Panc1 (cell line): ENCODE measurements around the gene SERPINF2.

Experiments used
- POLR2AphosphoS5 ChIP-seq: IDR thresholded peaks from 2 replicates; pipeline ENCODE4 v1.6.1; 2012; ENCODE audit warnings: mild to moderate bottlenecking, low read depth, low read length, moderate library complexity
- TF ChIP-seq, protein P1 (sequence below): fragments of 450-650 bp; IDR thresholded peaks from 2 replicates; pipeline ENCODE4 v1.5.1; 2017; ENCODE audit warnings: mild to moderate bottlenecking

DNA sequence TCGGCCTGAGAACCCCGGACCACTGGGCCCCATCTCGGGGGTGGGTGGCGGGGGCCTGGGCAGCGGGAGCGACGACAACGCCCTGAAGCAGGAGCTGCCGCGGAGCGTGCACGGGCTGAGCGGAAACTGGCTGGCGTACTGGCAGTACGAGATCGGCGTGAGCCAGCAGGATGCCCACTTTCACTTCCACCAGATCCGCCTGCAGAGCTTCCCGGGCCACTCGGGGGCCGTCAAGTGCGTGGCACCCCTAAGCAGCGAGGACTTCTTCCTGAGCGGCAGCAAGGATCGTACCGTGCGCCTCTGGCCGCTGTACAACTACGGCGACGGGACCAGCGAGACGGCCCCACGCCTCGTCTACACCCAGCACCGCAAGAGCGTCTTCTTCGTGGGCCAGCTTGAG, 8.9 kb upstream of the SERPINF2 start:
- TF ChIP-seq, protein P1, sequence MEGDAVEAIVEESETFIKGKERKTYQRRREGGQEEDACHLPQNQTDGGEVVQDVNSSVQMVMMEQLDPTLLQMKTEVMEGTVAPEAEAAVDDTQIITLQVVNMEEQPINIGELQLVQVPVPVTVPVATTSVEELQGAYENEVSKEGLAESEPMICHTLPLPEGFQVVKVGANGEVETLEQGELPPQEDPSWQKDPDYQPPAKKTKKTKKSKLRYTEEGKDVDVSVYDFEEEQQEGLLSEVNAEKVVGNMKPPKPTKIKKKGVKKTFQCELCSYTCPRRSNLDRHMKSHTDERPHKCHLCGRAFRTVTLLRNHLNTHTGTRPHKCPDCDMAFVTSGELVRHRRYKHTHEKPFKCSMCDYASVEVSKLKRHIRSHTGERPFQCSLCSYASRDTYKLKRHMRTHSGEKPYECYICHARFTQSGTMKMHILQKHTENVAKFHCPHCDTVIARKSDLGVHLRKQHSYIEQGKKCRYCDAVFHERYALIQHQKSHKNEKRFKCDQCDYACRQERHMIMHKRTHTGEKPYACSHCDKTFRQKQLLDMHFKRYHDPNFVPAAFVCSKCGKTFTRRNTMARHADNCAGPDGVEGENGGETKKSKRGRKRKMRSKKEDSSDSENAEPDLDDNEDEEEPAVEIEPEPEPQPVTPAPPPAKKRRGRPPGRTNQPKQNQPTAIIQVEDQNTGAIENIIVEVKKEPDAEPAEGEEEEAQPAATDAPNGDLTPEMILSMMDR: no peak
- no peak for TF ChIP-seq POLR2AphosphoS5
